ENCODE measurements around the gene WDR27.

DNA sequence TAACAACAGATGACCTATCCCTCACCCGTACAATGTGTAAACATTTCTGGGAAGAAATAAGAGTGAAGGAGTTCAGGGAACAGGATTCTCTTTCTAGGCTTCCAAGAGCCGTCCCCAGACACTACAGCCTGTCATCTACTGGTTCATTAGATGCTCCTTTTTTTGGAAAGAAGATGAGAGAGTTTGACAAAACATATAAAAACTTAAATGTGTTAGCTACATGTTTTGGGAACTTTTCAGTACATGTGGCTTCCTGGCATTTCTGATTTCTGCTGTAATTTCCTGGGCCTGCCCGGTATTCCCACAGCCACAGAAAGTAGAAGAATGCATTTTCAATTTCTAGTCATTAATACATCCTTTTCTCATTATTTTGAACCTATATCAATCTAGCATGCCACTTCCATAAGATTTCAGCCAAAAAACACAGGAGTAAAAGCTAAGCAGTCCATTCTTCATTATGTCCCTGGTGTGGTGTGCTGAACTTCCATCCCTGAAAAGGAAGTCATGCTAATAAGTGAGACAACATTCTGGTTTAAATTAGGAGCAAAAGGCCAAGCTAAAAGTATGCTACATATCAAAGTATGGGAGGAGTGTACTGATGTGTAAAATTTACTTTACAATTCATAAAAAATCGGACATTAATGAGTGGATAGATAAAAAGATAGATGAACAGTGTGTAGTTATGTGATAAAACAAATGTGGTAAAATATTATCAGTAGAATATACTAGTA is 198.2 kb downstream of the WDR27 start:
- TF ChIP-seq, protein P1, sequence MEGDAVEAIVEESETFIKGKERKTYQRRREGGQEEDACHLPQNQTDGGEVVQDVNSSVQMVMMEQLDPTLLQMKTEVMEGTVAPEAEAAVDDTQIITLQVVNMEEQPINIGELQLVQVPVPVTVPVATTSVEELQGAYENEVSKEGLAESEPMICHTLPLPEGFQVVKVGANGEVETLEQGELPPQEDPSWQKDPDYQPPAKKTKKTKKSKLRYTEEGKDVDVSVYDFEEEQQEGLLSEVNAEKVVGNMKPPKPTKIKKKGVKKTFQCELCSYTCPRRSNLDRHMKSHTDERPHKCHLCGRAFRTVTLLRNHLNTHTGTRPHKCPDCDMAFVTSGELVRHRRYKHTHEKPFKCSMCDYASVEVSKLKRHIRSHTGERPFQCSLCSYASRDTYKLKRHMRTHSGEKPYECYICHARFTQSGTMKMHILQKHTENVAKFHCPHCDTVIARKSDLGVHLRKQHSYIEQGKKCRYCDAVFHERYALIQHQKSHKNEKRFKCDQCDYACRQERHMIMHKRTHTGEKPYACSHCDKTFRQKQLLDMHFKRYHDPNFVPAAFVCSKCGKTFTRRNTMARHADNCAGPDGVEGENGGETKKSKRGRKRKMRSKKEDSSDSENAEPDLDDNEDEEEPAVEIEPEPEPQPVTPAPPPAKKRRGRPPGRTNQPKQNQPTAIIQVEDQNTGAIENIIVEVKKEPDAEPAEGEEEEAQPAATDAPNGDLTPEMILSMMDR (conservative IDR thresholded peaks at IDR 0.05; ENCODE audit: low read length): no peak
- TF ChIP-seq EZH2phosphoT487 (IDR thresholded peaks at IDR 0.05; ENCODE audit: borderline replicate concordance): no peak

Data from Loucy (cell line).